HEK293 (cell line): ENCODE measurements around the gene BRAT1.

Source experiments
- CTCF ChIA-PET: fragments of 350-600 bp; formaldehyde crosslinking; extraction: SDS; loops from one replicate; lab custom pipeline; 2021; ENCODE audit warnings: antibody characterized with exemption; lab: Yijun Ruan, JAX
- POLR2A ChIA-PET: fragments of 300-600 bp; formaldehyde crosslinking; extraction: SDS; loops from one replicate; lab custom pipeline; 2020; ENCODE audit warnings: antibody characterized with exemption, inconsistent platforms; lab: Yijun Ruan, JAX
- H3K27ac ChIP-seq: fragments of 200-500 bp; sonication (Bioruptor generic); 2 replicates; pipeline ENCODE4 v1.5.1; 2014; ENCODE audit warnings: low read depth, low read length, control low read depth, inconsistent platforms; ENCODE audit errors: extremely low read depth
- H3K36me3 ChIP-seq, 2 experiments: fragments of 200-500 bp in 1 of 2; sonication (Bioruptor generic) in 1 of 2; 1 replicate in 1 of 2; 2 replicates in 1 of 2; pipeline ENCODE4 v1.5.1; 2014 to 2017; ENCODE audit warnings: inconsistent platforms in 2 of 2, low read length in 2 of 2; ENCODE audit not compliant: control insufficient read depth in 2 of 2, insufficient read depth in 1 of 2
- H3K4me1 ChIP-seq: fragments of 200-500 bp; sonication (Bioruptor generic); 2 replicates; pipeline ENCODE4 v1.5.1; 2014; ENCODE audit warnings: mild to moderate bottlenecking, low read length, inconsistent platforms; ENCODE audit not compliant: control insufficient read depth, insufficient read depth
- H3K4me3 ChIP-seq: 2 replicates; pipeline ENCODE4 v1.5.1; 2011; ENCODE audit warnings: low read depth, mild to moderate bottlenecking, control low read depth, low read length, moderate library complexity
- H3K9me3 ChIP-seq: fragments of 200-500 bp; sonication (Bioruptor generic); 2 replicates; pipeline ENCODE4 v1.5.1; 2014; ENCODE audit warnings: low read depth, low read length, inconsistent platforms; ENCODE audit not compliant: control insufficient read depth, insufficient read depth
- BCL6B ChIP-seq: fragments of 450-650 bp; formaldehyde crosslinking; IDR thresholded peaks from 2 replicates; pipeline ENCODE4 v1.5.1; 2017; ENCODE audit warnings: missing biosample characterization, missing genetic modification characterization
- GLIS1 ChIP-seq: fragments of 450-650 bp; formaldehyde crosslinking; IDR thresholded peaks from 2 replicates; pipeline ENCODE4 v1.5.1; 2016; ENCODE audit warnings: missing biosample characterization, missing genetic modification characterization
- GLIS2 ChIP-seq: fragments of 450-650 bp; formaldehyde crosslinking; IDR thresholded peaks from 2 replicates; pipeline ENCODE4 v1.5.1; 2016; ENCODE audit warnings: missing biosample characterization, missing genetic modification characterization
- HOXA7 ChIP-seq: sonication (generic); formaldehyde crosslinking; IDR thresholded peaks from 2 replicates; pipeline ENCODE4 v1.8.1; 2022; ENCODE audit warnings: missing genetic modification reagents, borderline replicate concordance
- MZF1 ChIP-seq: fragments of 450-650 bp; formaldehyde crosslinking; IDR thresholded peaks from 2 replicates; pipeline ENCODE4 v1.5.1; 2017; ENCODE audit warnings: missing biosample characterization, missing genetic modification characterization, borderline replicate concordance
- PRDM1 ChIP-seq: fragments of 450-650 bp; formaldehyde crosslinking; IDR thresholded peaks from 2 replicates; pipeline ENCODE4; 2016; ENCODE audit warnings: missing biosample characterization, missing genetic modification characterization
- PRDM4 ChIP-seq: fragments of 450-650 bp; formaldehyde crosslinking; IDR thresholded peaks from 2 replicates; pipeline ENCODE4 v1.5.1; 2017; ENCODE audit warnings: missing biosample characterization, missing genetic modification characterization
- ZBTB20 ChIP-seq: fragments of 450-650 bp; formaldehyde crosslinking; IDR thresholded peaks from 2 replicates; pipeline ENCODE4 v1.5.1; 2016; ENCODE audit warnings: missing biosample characterization, missing genetic modification characterization
- ZFP41 ChIP-seq: fragments of 450-650 bp; formaldehyde crosslinking; IDR thresholded peaks from 2 replicates; pipeline ENCODE4 v1.5.1; 2016; ENCODE audit warnings: missing biosample characterization, missing genetic modification characterization, borderline replicate concordance
- ZNF157 ChIP-seq: fragments of 450-650 bp; formaldehyde crosslinking; IDR thresholded peaks from 2 replicates; pipeline ENCODE4 v1.5.1; 2016; ENCODE audit warnings: missing biosample characterization, missing genetic modification characterization
- ZNF2 ChIP-seq: fragments of 450-650 bp; formaldehyde crosslinking; IDR thresholded peaks from 2 replicates; pipeline ENCODE4 v1.5.1; 2016; ENCODE audit warnings: missing biosample characterization, missing genetic modification characterization
- ZNF280C ChIP-seq: fragments of 450-650 bp; formaldehyde crosslinking; IDR thresholded peaks from 2 replicates; pipeline ENCODE4 v1.5.1; 2016; ENCODE audit warnings: missing biosample characterization, missing genetic modification characterization
- ZNF341 ChIP-seq: fragments of 450-650 bp; formaldehyde crosslinking; IDR thresholded peaks from 2 replicates; pipeline ENCODE4; 2016; ENCODE audit warnings: low read depth, missing biosample characterization, missing genetic modification characterization
- ZNF366 ChIP-seq: fragments of 450-650 bp; formaldehyde crosslinking; conservative IDR thresholded peaks from 2 replicates; pipeline ENCODE4 v1.5.1; 2016; ENCODE audit warnings: missing biosample characterization, missing genetic modification characterization
- ZNF514 ChIP-seq: fragments of 450-650 bp; formaldehyde crosslinking; IDR thresholded peaks from 2 replicates; pipeline ENCODE4 v1.5.1; 2016; ENCODE audit warnings: missing biosample characterization, missing genetic modification characterization
- ZNF555 ChIP-seq: fragments of 450-650 bp; formaldehyde crosslinking; conservative IDR thresholded peaks from 2 replicates; pipeline ENCODE4 v1.5.1; 2017; ENCODE audit warnings: missing biosample characterization, mild to moderate bottlenecking, missing genetic modification characterization, inconsistent platforms
- ZNF660 ChIP-seq: fragments of 450-650 bp; IDR thresholded peaks from 2 replicates; pipeline ENCODE4 v1.5.1; 2018; ENCODE audit warnings: missing biosample characterization, mild to moderate bottlenecking, missing genetic modification characterization
- ZNF677 ChIP-seq: fragments of 450-650 bp; IDR thresholded peaks from 2 replicates; pipeline ENCODE4 v1.5.0; 2018; ENCODE audit warnings: missing biosample characterization, mild to moderate bottlenecking, missing genetic modification characterization, moderate library complexity
- ZNF830 ChIP-seq: fragments of 450-650 bp; IDR thresholded peaks from 2 replicates; pipeline ENCODE4 v1.5.0; 2018; ENCODE audit warnings: missing biosample characterization, missing genetic modification characterization, low read depth, mild to moderate bottlenecking, moderate library complexity
- ZSCAN16 ChIP-seq: fragments of 450-650 bp; formaldehyde crosslinking; IDR thresholded peaks from 2 replicates; pipeline ENCODE4 v1.5.1; 2016; ENCODE audit warnings: missing biosample characterization, missing genetic modification characterization
- ZSCAN5A ChIP-seq: fragments of 450-650 bp; formaldehyde crosslinking; IDR thresholded peaks from 2 replicates; pipeline ENCODE4 v1.5.1; 2016; ENCODE audit warnings: missing biosample characterization, missing genetic modification characterization
- ZXDB ChIP-seq: fragments of 450-650 bp; formaldehyde crosslinking; IDR thresholded peaks from 2 replicates; pipeline ENCODE4 v1.5.1; 2016; ENCODE audit warnings: missing biosample characterization, missing genetic modification characterization

Gene BRAT1

GRCh38 chr7:2516194-2516555 lies 39.1 kb downstream of the BRAT1 start:
- H3K9me3 ChIP-seq: no peaks in the 10 kb centered on the region
- ChIA-PET CTCF (interaction anchor here (0.6 kb wide), 1 partner anchor 11 kb away, joined by 4 read pairs; no protein-coding TSS in a partner anchor), POLR2A (no interaction called here)
- H3K4me1 ChIP-seq: peaks cover 8% of the 10 kb centered on the region
- no peak overlapping the region for H3K27ac ChIP-seq
- TF ChIP-seq BCL6B (no peak), ZNF677 (tag by site-specific recombination) (no peak), ZXDB (tag by site-specific recombination) (no peak), GLIS1 (tag by site-specific recombination) (peak; percentile 19; the same call in 1 of the 2 replicates), ZNF555 (tag by site-specific recombination) (no peak), MZF1 (no peak), ZNF157 (no peak), GLIS2 (tag by site-specific recombination) (0 out of 2 replicates have a peak, but pooled peaks have one; percentile 14), HOXA7 (CRISPR knock-in tag) (no peak)
- TF ChIP-seq, all 188 proteins: peak for 2
- no peak overlapping the region for H3K4me3 ChIP-seq
- no peaks in the 10 kb centered on the region for H3K36me3 ChIP-seq

- H3K36me3 ChIP-seq: no peaks in the 10 kb centered on the region
- no peak for TF ChIP-seq ZNF2 (tag by site-specific recombination)
- peak; percentile 95 for TF ChIP-seq ZNF341
- TF ChIP-seq, all 188 proteins: peak for 1
- Histone ChIP-seq H3K4me1 (peaks cover 8% of the 10 kb centered on the region), H3K4me3 (no peak overlapping the region), H3K9me3 (no peaks in the 10 kb centered on the region), H3K27ac (no peak overlapping the region)
- POLR2A ChIA-PET: no interaction called here
- CTCF ChIA-PET: interaction anchor here (0.6 kb wide), 1 partner anchor 10 kb away, joined by 4 read pairs; no protein-coding TSS in a partner anchor
Observed at GRCh38 chr7:2515424-2516193, 39.7 kb downstream of the BRAT1 start.

GRCh38 chr7:2514473-2515423 lies 40.6 kb downstream of the BRAT1 start:
- ChIA-PET POLR2A (no interaction called here), CTCF (no interaction called here)
- Histone ChIP-seq H3K4me1 (peaks cover 3% of the 10 kb centered on the region; the same call in 1 of the 2 replicates), H3K36me3 (no peaks in the 10 kb centered on the region), H3K9me3 (no peaks in the 10 kb centered on the region), H3K27ac (no peak overlapping the region), H3K4me3 (no peak overlapping the region)
- TF ChIP-seq PRDM1 (tag by site-specific recombination) (no peak), ZNF514 (tag by site-specific recombination) (no peak), ZNF280C (tag by site-specific recombination) (no peak), PRDM4 (no peak), ZSCAN16 (tag by site-specific recombination) (peak; percentile 63; the same call in 1 of the 2 replicates), ZNF830 (tag by site-specific recombination) (no peak), ZNF660 (tag by site-specific recombination) (no peak), ZBTB20 (tag by site-specific recombination) (no peak), ZFP41 (no peak), ZNF366 (tag by site-specific recombination) (peak; percentile 99), ZSCAN5A (tag by site-specific recombination) (no peak)
